ENCODE results near the gene USP26.

- TF ChIP-seq CTCF (conservative IDR thresholded peaks at IDR 0.05; ENCODE audit: low read depth, low read length) (no peak), EZH2 (IDR thresholded peaks at IDR 0.05; ENCODE audit: low read length, unreplicated experiment) (no peak), EZH2phosphoT487 (IDR thresholded peaks at IDR 0.05; ENCODE audit: borderline replicate concordance, low read length) (no peak)
Measured at GRCh38 chrX:132990835-132991234, 106.1 kb downstream of the USP26 start.
